SU-DHL-6 (cell line): Measurements from ENCODE around the gene CUZD1.

ENCODE experiments used
- H2AFZ ChIP-seq: fragments of 200-600 bp; sonication (generic); 2 replicates; pipeline ENCODE4 v1.6.1; 2014; ENCODE audit warnings: low read depth, mild to moderate bottlenecking, moderate library complexity, mixed read lengths, antibody characterized with exemption, low read length; ENCODE audit not compliant: severe bottlenecking
- H3F3A ChIP-seq: fragments of 200-600 bp; shearing (Covaris generic); 2 replicates; pipeline ENCODE4 v1.6.0; 2016; ENCODE audit warnings: antibody characterized with exemption, mild to moderate bottlenecking; ENCODE audit not compliant: insufficient read depth
- H3K27ac ChIP-seq: fragments of 200-600 bp; sonication (generic); 2 replicates; pipeline ENCODE4 v1.5.1; 2016; ENCODE audit warnings: low read depth, mild to moderate bottlenecking, low read length, moderate library complexity, mixed read lengths
- H3K27me3 ChIP-seq: fragments of 200-600 bp; sonication (generic), shearing (Covaris generic); 2 replicates; pipeline ENCODE4 v1.6.0; 2014; ENCODE audit warnings: mild to moderate bottlenecking, low read length
- H3K36me3 ChIP-seq: fragments of 200-600 bp; sonication (generic); 2 replicates; pipeline ENCODE4 v1.6.1; 2014; ENCODE audit warnings: mild to moderate bottlenecking, low read length, mixed read lengths
- H3K4me2 ChIP-seq: fragments of 300-600, 200-600 bp; shearing (Covaris generic), sonication (generic); 2 replicates; pipeline ENCODE4 v1.6.0; 2014; ENCODE audit warnings: low read length, low read depth, mild to moderate bottlenecking; ENCODE audit not compliant: poor library complexity, severe bottlenecking
- H3K4me3 ChIP-seq: fragments of 200-600 bp; sonication (generic); 2 replicates; pipeline ENCODE4 v1.5.1; 2014; ENCODE audit warnings: antibody characterized with exemption, low read length, mild to moderate bottlenecking, mixed read lengths; ENCODE audit not compliant: insufficient read depth, poor library complexity, severe bottlenecking
- H3K79me2 ChIP-seq: fragments of 200-600 bp; sonication (generic); 2 replicates; pipeline ENCODE4 v1.6.1; 2014; ENCODE audit warnings: mild to moderate bottlenecking, low read length, moderate library complexity; ENCODE audit not compliant: insufficient read depth
- H3K9ac ChIP-seq: fragments of 200-600 bp; sonication (generic); 2 replicates; pipeline ENCODE4 v1.7.0; 2014; ENCODE audit warnings: mild to moderate bottlenecking, low read length
- H3K9me2 ChIP-seq: fragments of 200-600 bp; sonication (generic); replicated peaks from 2 replicates; pipeline ENCODE4 v1.6.1; 2014; ENCODE audit warnings: low read length; ENCODE audit not compliant: insufficient read depth
- H3K9me3 ChIP-seq: fragments of 200-600 bp; sonication (generic); 2 replicates; pipeline ENCODE4 v1.6.1; 2014; ENCODE audit warnings: low read length, mixed read lengths; ENCODE audit not compliant: insufficient read depth
- H4K20me1 ChIP-seq: fragments of 200-600 bp; sonication (generic); 2 replicates; pipeline ENCODE4 v1.6.1; 2014; ENCODE audit warnings: low read depth, mild to moderate bottlenecking, antibody characterized with exemption, low read length, moderate library complexity, mixed read lengths
- CTCF ChIP-seq: fragments of 200-600 bp; sonication (generic); IDR thresholded peaks from one replicate; pipeline ENCODE4 v1.5.1; 2017; ENCODE audit warnings: antibody characterized with exemption, mild to moderate bottlenecking, low read length, moderate library complexity; ENCODE audit not compliant: insufficient read depth, poor library complexity, severe bottlenecking
- EZH2phosphoT487 ChIP-seq: fragments of 200-600 bp; sonication (generic), shearing (Covaris generic); conservative IDR thresholded peaks from 2 replicates; pipeline ENCODE4 v1.6.1; 2018; ENCODE audit warnings: mild to moderate bottlenecking, antibody characterized with exemption, low read length, moderate library complexity, mixed read lengths

The CUZD1 gene

GRCh38 chr10:122882766-122883165 is 37.1 kb upstream of the CUZD1 start:
- Histone ChIP-seq H2AFZ (no peak overlapping the region), H3K27ac (no peak overlapping the region), H3K4me3 (no peak overlapping the region), H3K27me3 (no peaks in the 10 kb centered on the region), H3K79me2 (peaks cover 20% of the 10 kb centered on the region), H4K20me1 (no peaks in the 10 kb centered on the region), H3K4me2 (no peak overlapping the region), H3K9me3 (no peaks in the 10 kb centered on the region), H3K9ac (no peak overlapping the region), H3K9me2 (no peaks in the 10 kb centered on the region), H3F3A (no peaks in the 10 kb centered on the region; the same call in 1 of the 2 replicates), H3K36me3 (0 out of 2 replicates have a peak, but pooled peaks cover 15% of the 10 kb centered on the region)
- no peak for TF ChIP-seq CTCF
- TF ChIP-seq EZH2phosphoT487 = no peak

- H3K9ac ChIP-seq = peak within 1 kb of the TSS; percentile 90
- H2AFZ ChIP-seq = peak within 1 kb of the TSS; percentile 88
- H3K27ac ChIP-seq = peak within 1 kb of the TSS; percentile 69
These were observed 33.9 kb upstream of the CUZD1 start, which contains the start of gene FAM24B for GRCh38 chr10:122879339-122880273. Gene FAM24B (minus strand): TSS chr10:122879581. CDS start chr10:122850515, 29,066 bp downstream.

GRCh38 chr10:122878799-122879338 is 33.2 kb upstream of the CUZD1 start:
- peak overlapping the region; percentile 90 for H3K9ac ChIP-seq
- no peak for TF ChIP-seq CTCF
- TF ChIP-seq EZH2phosphoT487 = no peak
- H3F3A ChIP-seq = no peaks in the 10 kb centered on the region; the same call in 1 of the 2 replicates
- H3K79me2 ChIP-seq = peaks cover 59% of the 10 kb centered on the region
- H2AFZ ChIP-seq = peak overlapping the region; percentile 76
- H3K27ac ChIP-seq = peak overlapping the region; percentile 46
- H4K20me1 ChIP-seq = no peaks in the 10 kb centered on the region
- H3K4me2 ChIP-seq = peak overlapping the region; percentile 78
- no peaks in the 10 kb centered on the region for H3K9me3 ChIP-seq
- H3K4me3 ChIP-seq = peak overlapping the region; percentile 92
- H3K36me3 ChIP-seq = peaks cover 33% of the 10 kb centered on the region
- H3K9me2 ChIP-seq = no peaks in the 10 kb centered on the region
- H3K27me3 ChIP-seq = no peaks in the 10 kb centered on the region

More at GRCh38 chr10:122879339-122880273, 33.9 kb upstream of the CUZD1 start, which contains the start of gene FAM24B:
- peaks cover 52% of the 10 kb centered on the region for H3K79me2 ChIP-seq
- H3K9me3 ChIP-seq = no peaks in the 10 kb centered on the region
- TF ChIP-seq CTCF = no peak
- no peak for TF ChIP-seq EZH2phosphoT487
- H3K4me2 ChIP-seq = peak within 1 kb of the TSS; percentile 78
- H3K36me3 ChIP-seq = peaks cover 26% of the 10 kb centered on the region
- no peaks in the 10 kb centered on the region for H4K20me1 ChIP-seq
- no peaks in the 10 kb centered on the region for H3K9me2 ChIP-seq
- H3F3A ChIP-seq = no peaks in the 10 kb centered on the region; the same call in 1 of the 2 replicates
- no peaks in the 10 kb centered on the region for H3K27me3 ChIP-seq
- peak within 1 kb of the TSS; percentile 92 for H3K4me3 ChIP-seq
